Measurements from ENCODE around the gene BRSK1.

GRCh38 chr19:55320844-55321419, 37.1 kb downstream of the BRSK1 start:
- TF ChIP-seq FOXK2 (IDR thresholded peaks at IDR 0.05) (no peak), ELF4 (IDR thresholded peaks at IDR 0.05) (no peak)
